HG02642 (cell line): ENCODE results near the gene CACNA2D1.

Experiments
- ATAC-seq: cut with Tn5 transposase; IDR thresholded peaks from one replicate; pipeline ENCODE4 v1.9.1; 2021; ENCODE audit warnings: mild to moderate bottlenecking; ENCODE audit not compliant: unreplicated experiment, poor library complexity

Gene CACNA2D1

DNA sequence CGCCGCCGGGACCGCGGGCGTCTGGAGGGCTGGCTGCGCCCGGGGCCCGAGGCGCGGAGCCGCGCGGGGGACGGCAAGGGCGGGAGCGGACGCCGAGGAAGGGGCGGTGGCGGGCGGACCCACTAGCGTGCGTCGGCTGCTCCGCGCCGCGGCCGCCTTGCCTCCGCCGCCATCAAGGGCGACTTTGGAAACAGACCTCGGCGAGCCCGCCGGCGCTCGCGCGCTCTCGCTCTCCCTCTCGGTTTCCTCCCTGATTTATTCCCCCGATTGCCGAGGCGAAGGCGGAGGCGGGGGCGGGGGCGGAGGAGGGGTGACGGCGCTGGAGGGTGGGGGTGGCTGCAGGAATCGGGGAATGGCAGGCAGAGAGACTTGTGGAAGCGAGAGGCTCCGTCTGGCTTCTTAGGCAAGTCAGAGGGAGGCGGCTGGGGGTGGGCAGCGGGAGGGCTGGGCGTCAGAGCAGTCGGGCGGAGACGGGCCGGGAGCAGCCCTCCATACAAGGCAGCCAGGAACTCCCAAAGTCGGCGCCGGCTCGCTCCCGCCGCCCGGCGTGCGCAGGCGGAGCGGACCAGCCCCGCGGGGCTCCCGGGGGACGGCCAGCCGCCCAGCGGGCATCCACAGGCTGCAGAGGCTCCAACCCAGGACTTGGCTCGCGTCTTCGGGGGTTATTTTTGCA, at the start of gene CACNA2D1:
Gene CACNA2D1 (minus strand): TSS at position 231 of the 673 bp plus-strand sequence.
- ATAC-seq = peak; percentile 45

GRCh38 chr7:82481499-82482097, 38.0 kb upstream of the CACNA2D1 start:
- ATAC-seq = peak; percentile 48

- ATAC-seq = no peak
These were observed 34.3 kb upstream of the CACNA2D1 start for GRCh38 chr7:82477733-82478515.

DNA sequence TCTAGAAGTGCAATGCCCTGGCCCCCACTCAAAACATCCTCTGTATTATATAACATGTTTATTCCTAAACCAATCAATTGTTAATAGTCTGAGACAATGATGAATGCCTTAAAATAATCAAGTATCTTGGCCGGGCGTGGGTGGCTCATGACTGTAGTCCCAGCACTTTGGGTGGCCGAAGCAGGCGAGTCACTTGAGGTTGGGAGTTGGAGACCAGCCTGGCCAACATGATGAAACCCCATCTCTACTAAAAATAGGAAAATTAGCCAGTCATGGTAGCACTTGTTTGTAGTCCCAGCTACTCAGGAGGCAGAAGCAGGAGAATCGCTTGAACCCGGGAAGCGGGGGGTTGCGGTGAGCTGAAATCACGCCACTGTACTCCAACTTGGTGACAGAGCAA, 29.4 kb upstream of the CACNA2D1 start:
- ATAC-seq = no peak

- ATAC-seq = no peak
These were observed 27.9 kb upstream of the CACNA2D1 start for GRCh38 chr7:82471351-82472020.

- ATAC-seq = no peak
These were observed 25.6 kb upstream of the CACNA2D1 start for GRCh38 chr7:82469207-82469606.

DNA sequence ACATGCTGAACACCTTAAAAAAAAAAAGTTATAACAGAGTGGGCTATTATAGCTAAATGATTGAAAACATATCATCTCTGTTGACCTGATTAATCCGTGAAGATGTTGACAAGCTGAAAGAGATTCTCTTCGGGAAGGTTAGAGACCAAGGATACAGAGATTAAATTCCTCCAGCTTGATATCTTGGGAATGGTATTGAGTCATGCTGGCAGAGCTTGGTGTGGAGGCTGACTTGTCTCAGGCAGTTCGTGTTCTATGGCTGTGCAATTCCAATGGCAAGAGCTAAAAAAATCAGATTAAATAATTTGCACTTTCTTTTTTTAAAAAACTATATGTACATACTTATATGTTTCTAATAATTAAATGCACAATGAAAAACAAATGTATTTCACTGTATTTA, 24.9 kb upstream of the CACNA2D1 start:
- no peak for ATAC-seq

DNA sequence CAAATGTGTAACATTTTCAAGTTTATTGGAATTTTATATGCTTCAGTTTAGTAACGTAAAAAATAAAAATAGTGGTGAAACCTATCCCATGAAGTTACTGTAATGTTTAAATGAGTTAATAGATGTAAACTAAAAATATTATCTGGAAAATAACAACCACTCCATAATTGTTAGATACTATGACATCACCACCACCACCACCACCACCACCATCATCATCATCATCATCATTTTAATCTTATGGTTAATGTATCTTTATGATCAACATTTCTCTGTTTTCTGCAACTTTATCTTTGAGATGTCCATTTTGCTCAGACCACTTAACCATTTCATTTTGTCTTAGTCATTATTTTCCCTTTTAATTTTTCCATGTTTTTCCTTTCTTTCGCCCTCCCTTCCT, 23.4 kb upstream of the CACNA2D1 start:
- no peak for ATAC-seq

DNA sequence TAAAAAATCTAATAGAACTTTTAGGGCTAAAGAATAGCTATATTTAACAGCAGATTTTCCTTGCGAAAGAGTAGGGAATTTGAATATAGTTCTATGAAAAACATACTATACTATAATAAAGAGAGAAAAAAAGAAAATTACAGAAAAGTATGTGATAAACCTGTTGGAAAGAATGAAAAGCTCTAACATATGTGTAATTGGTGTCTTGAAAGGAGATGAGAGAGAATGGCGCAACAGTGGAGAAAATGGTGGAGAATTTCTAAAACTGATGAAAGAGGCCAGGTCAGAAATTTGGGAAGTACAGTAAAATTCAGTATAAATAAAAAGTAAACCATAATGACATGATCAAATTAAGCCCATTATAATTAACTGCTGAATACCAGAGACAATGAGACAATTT, 20.8 kb upstream of the CACNA2D1 start:
- no peak for ATAC-seq

GRCh38 chr7:82455295-82455694, 11.7 kb upstream of the CACNA2D1 start:
- no peak for ATAC-seq

- no peak for ATAC-seq
These were observed 7.2 kb upstream of the CACNA2D1 start for GRCh38 chr7:82450759-82451158.

GRCh38 chr7:82449910-82450309, 6.3 kb upstream of the CACNA2D1 start:
- ATAC-seq = no peak

DNA sequence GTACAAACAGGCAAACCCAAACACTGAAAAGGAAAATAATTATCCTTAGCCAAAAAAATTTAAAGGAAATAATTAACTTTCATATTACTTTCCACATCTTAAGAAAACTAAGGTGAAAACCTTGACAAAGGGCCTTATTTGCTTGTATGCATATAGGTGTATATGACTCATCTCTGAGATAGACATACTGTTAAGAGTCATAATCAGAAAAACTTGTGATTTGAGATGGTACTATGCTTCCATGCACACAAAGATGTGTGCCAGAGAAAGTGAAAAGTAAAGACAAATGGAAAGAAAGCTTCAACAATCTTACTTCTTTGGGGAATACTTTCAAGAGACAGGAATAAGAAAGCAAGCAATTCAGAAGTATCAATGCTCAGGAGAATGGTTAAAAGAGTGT, 3.3 kb upstream of the CACNA2D1 start:
- no peak for ATAC-seq

- no peak for ATAC-seq
These were observed 1.7 kb upstream of the CACNA2D1 start for GRCh38 chr7:82445271-82445670.

GRCh38 chr7:82444220-82444909, 788 bp upstream of the CACNA2D1 start:
- ATAC-seq = peak; percentile 11

DNA sequence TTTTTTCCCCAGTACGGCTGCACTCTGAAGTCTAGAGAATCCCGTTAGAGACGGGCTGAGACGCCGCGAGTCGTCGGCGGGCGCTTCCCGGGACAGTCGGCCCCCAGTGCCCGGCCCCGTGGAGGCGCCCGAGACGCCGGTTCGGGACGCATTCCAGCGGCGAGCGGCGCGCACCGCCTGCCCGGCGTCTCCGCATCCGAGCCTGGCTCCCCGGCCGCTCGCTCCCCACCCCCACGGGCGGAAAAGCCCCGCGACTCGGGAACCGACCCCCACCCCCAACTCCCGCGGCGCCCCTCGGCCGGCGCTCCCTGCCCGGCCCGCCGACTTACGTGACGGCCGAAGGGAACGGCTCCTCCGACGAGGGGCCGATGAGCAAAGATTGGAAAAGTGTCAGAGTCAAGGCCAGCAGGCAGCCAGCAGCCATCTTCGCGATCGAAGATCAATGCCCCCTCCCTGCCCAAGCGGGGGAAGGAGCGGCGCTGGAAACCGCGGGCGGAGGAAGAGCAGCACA, 486 bp downstream of the CACNA2D1 start:
- peak; percentile 18 for ATAC-seq

DNA sequence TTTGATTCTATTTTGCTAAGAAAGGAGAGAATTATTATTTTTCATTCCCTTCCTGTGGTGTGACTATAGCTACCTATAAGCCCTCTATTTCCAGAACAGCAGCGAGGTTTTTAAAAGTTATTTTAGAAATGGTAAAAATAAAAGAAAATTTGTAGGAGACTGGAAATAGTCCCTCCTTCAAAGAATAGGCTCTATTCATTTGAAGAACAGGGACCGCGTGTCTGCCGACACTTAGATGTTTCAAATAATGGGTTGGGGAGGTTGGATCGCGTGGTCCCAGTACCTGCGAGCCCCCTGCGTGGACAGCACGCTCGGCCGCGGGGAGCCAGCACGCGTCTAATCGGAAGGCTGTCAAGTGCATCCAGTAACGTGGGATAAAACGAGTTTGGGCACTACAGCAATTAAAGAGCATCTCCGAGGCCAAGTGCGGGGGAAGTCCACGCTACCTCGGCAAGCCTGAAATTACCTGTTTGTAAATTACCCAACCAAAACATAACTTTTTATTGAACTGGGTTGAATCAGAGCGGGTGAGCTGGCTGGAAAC, 1.0 kb downstream of the CACNA2D1 start:
- ATAC-seq = peak; percentile 15

GRCh38 chr7:82441669-82442478, 1.7 kb downstream of the CACNA2D1 start:
- ATAC-seq = no peak

DNA sequence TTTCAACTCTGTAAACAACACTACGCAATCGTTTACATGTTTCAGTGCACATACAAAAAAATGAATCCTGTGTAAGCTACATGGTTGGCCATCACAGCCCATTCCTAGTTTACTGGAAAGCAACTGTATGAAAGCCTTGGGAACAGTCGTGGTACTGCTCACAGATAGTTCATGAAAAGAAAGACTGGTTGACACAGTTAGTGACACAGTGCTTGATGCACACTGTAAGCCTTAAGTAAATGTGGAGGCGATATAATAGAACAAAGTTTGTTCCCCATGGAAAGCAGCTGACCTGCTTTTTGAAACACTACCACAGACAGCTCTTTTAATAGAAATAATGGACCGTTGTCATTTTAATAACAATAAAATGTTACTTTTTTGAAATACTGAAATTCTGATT, 5.1 kb downstream of the CACNA2D1 start:
- no peak for ATAC-seq
